Measurements from ENCODE around the gene HEYL.

The HEYL gene

GRCh38 chr1:39657402-39657801 lies 18.0 kb upstream of the HEYL start:
- no peak overlapping the region for H3K4me3 ChIP-seq (ENCODE audit: low read depth, low read length)
- DNase-seq (ENCODE audit: low read depth): peak; percentile 44
- TF ChIP-seq CTCF (IDR thresholded peaks at IDR 0.05; ENCODE audit: low read depth, low read length) (no peak), POLR2A (IDR thresholded peaks at IDR 0.05; ENCODE audit: extremely low read depth, insufficient read length) (no peak), MYC (IDR thresholded peaks at IDR 0.05; ENCODE audit: low read depth, low read length) (no peak)
- TF ChIP-seq, protein P1, sequence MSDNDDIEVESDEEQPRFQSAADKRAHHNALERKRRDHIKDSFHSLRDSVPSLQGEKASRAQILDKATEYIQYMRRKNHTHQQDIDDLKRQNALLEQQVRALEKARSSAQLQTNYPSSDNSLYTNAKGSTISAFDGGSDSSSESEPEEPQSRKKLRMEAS (IDR thresholded peaks at IDR 0.05; ENCODE audit: low read depth, low read length): no peak

GRCh38 chr1:39656391-39656790 lies 16.9 kb upstream of the HEYL start:
- DNase-seq (ENCODE audit: low read depth): no peak
- TF ChIP-seq, protein P1 (IDR thresholded peaks at IDR 0.05; ENCODE audit: low read depth, low read length): no peak
- no peak for TF ChIP-seq POLR2A (IDR thresholded peaks at IDR 0.05; ENCODE audit: extremely low read depth, insufficient read length)
- TF ChIP-seq CTCF (IDR thresholded peaks at IDR 0.05; ENCODE audit: low read depth, low read length): no peak
- TF ChIP-seq MYC (IDR thresholded peaks at IDR 0.05; ENCODE audit: low read depth, low read length): no peak
- no peak overlapping the region for H3K4me3 ChIP-seq (ENCODE audit: low read depth, low read length)

DNA sequence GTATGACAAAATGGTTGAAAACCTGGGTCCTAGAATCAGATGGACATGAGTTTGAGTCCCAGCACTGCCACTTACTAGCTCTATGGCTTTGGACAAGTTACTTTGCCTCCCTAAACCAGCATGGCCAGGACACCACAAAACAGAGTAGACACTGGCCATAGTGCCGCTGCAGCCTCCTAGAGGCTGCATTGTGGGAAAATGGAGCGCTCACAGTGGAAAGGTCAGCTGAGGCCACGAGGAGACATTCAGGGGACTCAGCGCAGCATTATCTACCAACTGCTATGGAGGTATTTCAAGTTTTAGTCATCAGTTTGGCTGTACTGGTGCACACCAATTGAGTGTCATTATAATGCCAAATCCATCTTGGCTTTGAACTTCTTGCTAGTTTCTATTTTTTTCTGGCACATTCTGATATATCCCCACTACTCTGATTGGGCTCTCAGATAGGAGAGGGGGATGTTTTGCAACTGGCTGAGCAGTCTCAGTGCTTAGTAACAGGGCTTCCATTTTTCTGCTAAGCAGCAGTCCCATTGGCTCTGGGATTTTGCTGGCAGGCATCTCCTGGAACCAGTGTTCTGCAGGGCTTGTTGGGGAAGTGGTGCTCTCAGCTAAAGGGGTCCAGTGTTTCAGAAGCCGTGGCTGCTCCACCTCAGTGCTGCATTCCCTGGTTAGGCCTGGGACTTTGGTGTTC lies 16.3 kb upstream of the HEYL start:
- TF ChIP-seq POLR2A (IDR thresholded peaks at IDR 0.05; ENCODE audit: extremely low read depth, insufficient read length) (no peak), MYC (IDR thresholded peaks at IDR 0.05; ENCODE audit: low read depth, low read length) (no peak), CTCF (IDR thresholded peaks at IDR 0.05; ENCODE audit: low read depth, low read length) (no peak)
- TF ChIP-seq, protein P1 (IDR thresholded peaks at IDR 0.05; ENCODE audit: low read depth, low read length): no peak
- H3K4me3 ChIP-seq (ENCODE audit: low read depth, low read length): no peak overlapping the region
- no peak for DNase-seq (ENCODE audit: low read depth)

DNA sequence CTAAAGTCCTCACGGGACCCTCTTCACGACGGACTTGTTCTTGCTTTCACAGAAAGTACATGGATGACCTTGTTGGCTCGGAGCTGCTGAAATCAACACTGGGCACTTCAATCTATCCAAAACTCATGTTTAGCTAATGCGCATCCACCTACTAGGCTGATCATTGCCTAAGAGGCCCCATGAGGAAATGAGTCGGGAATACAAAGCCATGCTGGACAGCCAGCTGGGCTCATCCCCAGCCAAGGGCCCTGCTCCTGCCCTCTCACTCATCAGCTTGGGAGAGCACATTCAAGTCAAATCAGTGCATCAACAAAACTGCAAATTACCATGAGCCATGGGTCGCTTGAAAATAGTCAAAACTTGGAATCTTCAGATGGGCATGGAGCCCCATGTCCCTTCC lies 14.8 kb upstream of the HEYL start:
- no peak for DNase-seq (ENCODE audit: low read depth)
- TF ChIP-seq, protein P1 (IDR thresholded peaks at IDR 0.05; ENCODE audit: low read depth, low read length): no peak
- no peak for TF ChIP-seq POLR2A (IDR thresholded peaks at IDR 0.05; ENCODE audit: extremely low read depth, insufficient read length)
- no peak overlapping the region for H3K4me3 ChIP-seq (ENCODE audit: low read depth, low read length)

DNA sequence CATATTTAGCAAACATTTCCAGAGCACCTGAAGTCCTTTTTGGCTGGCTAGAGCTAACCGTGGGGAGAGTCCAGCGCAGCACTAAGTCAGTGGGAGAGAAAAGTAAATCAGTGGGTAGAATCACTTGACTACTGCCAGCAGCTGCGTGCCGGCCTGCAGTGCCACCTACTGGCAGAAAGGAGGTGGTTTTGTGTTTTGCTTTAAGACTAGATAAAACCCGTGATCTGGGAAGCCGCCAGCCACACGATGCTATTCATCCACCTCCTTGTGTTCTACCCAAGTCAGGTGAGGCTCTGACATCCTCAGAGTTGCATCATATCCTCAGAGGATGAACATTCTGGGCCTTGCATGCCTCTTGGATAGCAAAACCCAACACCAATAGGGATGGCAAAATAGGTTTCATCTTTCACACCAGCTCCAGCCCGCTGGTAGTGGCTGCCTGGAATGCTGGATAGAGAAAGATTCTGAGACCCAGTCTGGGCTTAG lies 14.1 kb upstream of the HEYL start:
- no peak overlapping the region for H3K4me3 ChIP-seq (ENCODE audit: low read depth, low read length)
- DNase-seq (ENCODE audit: low read depth): peak; percentile 75
- TF ChIP-seq POLR2A (IDR thresholded peaks at IDR 0.05; ENCODE audit: extremely low read depth, insufficient read length) (no peak), MYC (IDR thresholded peaks at IDR 0.05; ENCODE audit: low read depth, low read length) (no peak), CTCF (IDR thresholded peaks at IDR 0.05; ENCODE audit: low read depth, low read length) (peak; percentile 76)
- TF ChIP-seq, protein P1 (IDR thresholded peaks at IDR 0.05; ENCODE audit: low read depth, low read length): no peak

GRCh38 chr1:39652554-39652953 lies 13.1 kb upstream of the HEYL start:
- DNase-seq (ENCODE audit: low read depth): no peak
- TF ChIP-seq, protein P1 (IDR thresholded peaks at IDR 0.05; ENCODE audit: low read depth, low read length): no peak
- TF ChIP-seq POLR2A (IDR thresholded peaks at IDR 0.05; ENCODE audit: extremely low read depth, insufficient read length) (no peak), CTCF (IDR thresholded peaks at IDR 0.05; ENCODE audit: low read depth, low read length) (no peak), MYC (IDR thresholded peaks at IDR 0.05; ENCODE audit: low read depth, low read length) (no peak)
- H3K4me3 ChIP-seq (ENCODE audit: low read depth, low read length): no peak overlapping the region

All from NB4 (cell line).